Upper lobe of left lung (tissue), 6 donors: Measurements from ENCODE around the gene KCNF1. TPM values are rescaled to one million over a fixed set of nuclear protein-coding genes. Genes with fewer than 3 reads are reported as not detected.

Experiments
- ATAC-seq, 2 donors: fragments of 200-7000 bp; cut with Tn5 transposase; one replicate each; pipeline ENCODE4 v1.9.1; 2022; ENCODE audit warnings: mild to moderate bottlenecking in 2 of 2, moderate library complexity in 2 of 2; ENCODE audit not compliant: low FRiP score in 2 of 2
- DNase-seq, 2 donors: peaks; one replicate each; pipeline ENCODE4 v3.0.0-alpha.2; 2019 to 2020
- H3K27ac ChIP-seq, 4 donors: fragments of 200-600 bp; sonication (generic); one replicate each; pipeline ENCODE4 v1.5.1; 2016 to 2019
- H3K27me3 ChIP-seq, 4 donors: fragments of 200-600 bp; sonication (generic); one replicate each; pipeline ENCODE4 v1.5.1; 2017 to 2019
- H3K36me3 ChIP-seq, 4 donors: fragments of 200-600 bp; sonication (generic); one replicate each; pipeline ENCODE4 v1.5.1; 2016 to 2019
- H3K4me1 ChIP-seq, 4 donors: fragments of 200-600 bp; sonication (generic); one replicate each; pipeline ENCODE4 v1.5.1; 2018 to 2019
- H3K4me3 ChIP-seq, 4 donors: fragments of 200-600 bp; sonication (generic); one replicate each; pipeline ENCODE4 v1.5.1; 2017 to 2019; ENCODE audit warnings: mild to moderate bottlenecking in 2 of 4, moderate library complexity in 1 of 4
- H3K9me3 ChIP-seq, 4 donors: fragments of 200-600 bp; sonication (generic); one replicate each; pipeline ENCODE4 v1.5.1; 2018 to 2019
- CTCF ChIP-seq, 6 experiments: fragments of 450-650 bp in 4 of 6; fragments of 200-600 bp in 2 of 6; sonication (generic) in 2 of 6; IDR thresholded peaks; one replicate each; pipeline ENCODE4 v1.5.1; 2016 to 2019; ENCODE audit warnings: antibody characterized with exemption in 6 of 6
- EP300 ChIP-seq, 4 donors: sonication (generic); formaldehyde crosslinking; IDR thresholded peaks; one replicate each; pipeline ENCODE4 v1.5.1; 2017; ENCODE audit warnings: antibody characterized with exemption in 4 of 4, control low read depth in 2 of 4
- POLR2A ChIP-seq, 4 donors: fragments of 450-650 bp; IDR thresholded peaks; one replicate each; pipeline ENCODE4 v1.5.1; 2016 to 2017; ENCODE audit warnings: antibody characterized with exemption in 4 of 4, mild to moderate bottlenecking in 2 of 4
- POLR2AphosphoS5 ChIP-seq, 2 donors: sonication (generic); formaldehyde crosslinking; IDR thresholded peaks; one replicate each; pipeline ENCODE4 v1.5.1; 2017; ENCODE audit warnings: antibody characterized with exemption in 2 of 2
- WGBS, 2 donors: methylation state at CpG; one replicate each; pipeline ENCODE4 v1.1.5; 2017 to 2018; 5-methylcytosine and 5-hydroxymethylcytosine counted together
- total RNA-seq, 6 donors: library from RNA; depleted of rRNA in 4 of 6; stranded (reverse); fragments of >200 nt in 4 of 6; gene quantifications; one replicate each; pipeline versions ENCODE4 v1.1.0 to v1.2.1, GENCODE V29; 2016 to 2021
- donor health status: DM: no; HTN: no; CAD: no; lungs with moderate emphysema.
- donor health status: DM: no; HTN: yes; CAD: no; lungs with severe emphysema.

The KCNF1 gene
- total RNA-seq, 6 donors from 2014 or later, result 0.15 to 1.1 TPM; not detected in 4

- no peak for ATAC-seq
- H3K27me3 ChIP-seq, result no peaks in the 10 kb centered on the region
- H3K4me3 ChIP-seq, result no peak overlapping the region
- no peaks in the 10 kb centered on the region for H3K4me1 ChIP-seq
- no peaks in the 10 kb centered on the region for H3K9me3 ChIP-seq
- no peak for TF ChIP-seq POLR2A (IDR thresholded peaks at IDR 0.05)
- no peak for TF ChIP-seq EP300 (IDR thresholded peaks at IDR 0.05)
- TF ChIP-seq CTCF (IDR thresholded peaks at IDR 0.05), result no peak
- no peak for TF ChIP-seq POLR2AphosphoS5 (IDR thresholded peaks at IDR 0.05)
- no peaks in the 10 kb centered on the region for H3K36me3 ChIP-seq
- no peak for DNase-seq
- no peak overlapping the region for H3K27ac ChIP-seq
- 80 to 90% methylated on average over 11 of the region's 11 CpGs for WGBS, 2 donors
These were observed 35.9 kb downstream of the KCNF1 start for GRCh38 chr2:10947446-10948187.

DNA sequence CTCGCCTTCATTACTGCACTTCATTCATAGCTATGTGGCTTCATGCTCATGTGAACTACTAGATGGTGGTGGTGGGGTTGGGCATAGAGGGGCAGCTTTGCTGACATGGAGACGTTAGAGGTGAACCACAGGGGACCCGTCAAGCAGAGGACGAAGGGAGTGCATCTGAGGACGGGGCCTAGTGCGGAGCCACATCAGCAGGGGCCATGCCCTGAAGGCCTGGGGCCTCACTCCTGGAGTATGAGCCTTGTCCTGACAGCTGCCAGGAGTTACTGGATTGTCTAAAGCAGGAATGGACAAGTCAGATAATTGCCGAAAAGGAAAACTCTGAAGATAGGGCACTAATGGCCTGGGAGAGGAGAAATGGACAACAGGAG is 36.4 kb downstream of the KCNF1 start:
- WGBS, 2 donors, result 81 to 91% methylated on average over 7 of the region's 7 CpGs
- no peak for ATAC-seq
- H3K27me3 ChIP-seq, result no peaks in the 10 kb centered on the region

DNA sequence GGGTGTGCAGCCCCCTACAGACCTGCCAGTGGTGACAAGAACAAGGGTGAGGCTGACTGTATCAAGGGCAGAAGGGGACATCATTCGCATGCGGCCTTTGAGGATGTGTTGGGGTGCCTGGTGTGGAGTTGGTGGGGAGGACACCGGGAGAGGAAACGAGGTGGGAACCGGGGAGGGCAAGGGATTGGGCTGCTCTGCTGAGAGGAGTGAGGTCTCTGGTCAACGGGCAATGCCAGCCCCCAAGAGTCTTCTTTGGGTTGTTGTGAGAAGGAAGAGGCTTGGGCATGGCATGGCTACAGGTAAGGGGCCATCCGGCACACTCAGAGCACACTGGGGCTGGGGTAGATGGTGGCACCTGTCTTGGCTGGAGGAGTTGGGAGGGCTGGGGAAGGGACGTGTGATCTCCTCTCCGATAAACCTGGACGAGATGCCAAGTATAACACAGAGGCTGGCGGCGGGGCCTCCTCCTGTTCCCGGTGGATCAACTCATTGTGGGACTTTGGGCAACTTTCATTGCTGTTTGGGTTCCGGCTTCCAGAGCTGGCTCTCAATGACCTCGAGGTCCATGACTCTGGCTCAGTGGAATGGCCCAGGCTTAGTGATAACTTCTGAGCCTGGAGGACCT is 37.0 kb downstream of the KCNF1 start:
- H3K9me3 ChIP-seq, result no peaks in the 10 kb centered on the region
- H3K27ac ChIP-seq, result no peak overlapping the region
- no peaks in the 10 kb centered on the region for H3K27me3 ChIP-seq
- H3K4me1 ChIP-seq, result no peaks in the 10 kb centered on the region
- WGBS, 2 donors, result 88 to 89% methylated on average over 10 to 15 of the region's 15 CpGs
- no peak for TF ChIP-seq POLR2AphosphoS5 (IDR thresholded peaks at IDR 0.05)
- no peak for TF ChIP-seq CTCF (IDR thresholded peaks at IDR 0.05)
- no peak for TF ChIP-seq POLR2A (IDR thresholded peaks at IDR 0.05)
- TF ChIP-seq EP300 (IDR thresholded peaks at IDR 0.05), result no peak
- ATAC-seq (no peak), DNase-seq (no peak)
- H3K36me3 ChIP-seq, result no peaks in the 10 kb centered on the region
- H3K4me3 ChIP-seq, result no peak overlapping the region

More for the DNA sequence above, 36.4 kb downstream of the KCNF1 start:
- no peak for TF ChIP-seq EP300 (IDR thresholded peaks at IDR 0.05)
- TF ChIP-seq POLR2AphosphoS5 (IDR thresholded peaks at IDR 0.05), result no peak
- TF ChIP-seq CTCF (IDR thresholded peaks at IDR 0.05), result no peak
- no peak for TF ChIP-seq POLR2A (IDR thresholded peaks at IDR 0.05)
- H3K27ac ChIP-seq, result no peak overlapping the region
- H3K4me1 ChIP-seq, result no peaks in the 10 kb centered on the region
- H3K36me3 ChIP-seq, result no peaks in the 10 kb centered on the region
- H3K9me3 ChIP-seq, result no peaks in the 10 kb centered on the region
- H3K4me3 ChIP-seq, result no peak overlapping the region
- DNase-seq, result no peak

DNA sequence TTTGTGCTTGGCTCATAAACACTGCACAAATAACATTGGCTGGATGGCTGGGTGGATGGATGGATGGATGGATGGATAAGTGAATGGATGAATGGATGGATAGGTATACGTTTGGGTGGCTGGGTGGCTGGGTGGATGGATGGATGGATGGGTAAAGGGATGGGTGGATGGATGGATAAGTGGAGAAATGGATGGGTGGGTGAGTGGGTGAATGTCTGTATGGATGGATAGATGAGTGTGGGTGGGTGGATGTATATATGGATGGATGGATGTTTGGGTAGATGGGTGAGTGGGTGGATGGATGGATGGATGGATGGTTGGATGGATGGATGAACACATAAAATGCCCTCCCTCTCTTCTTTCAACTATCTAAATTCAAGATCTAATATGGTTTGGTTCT is 38.1 kb downstream of the KCNF1 start:
- TF ChIP-seq CTCF (IDR thresholded peaks at IDR 0.05), result no peak
- TF ChIP-seq POLR2A (IDR thresholded peaks at IDR 0.05), result no peak
- no peak for TF ChIP-seq POLR2AphosphoS5 (IDR thresholded peaks at IDR 0.05)
- TF ChIP-seq EP300 (IDR thresholded peaks at IDR 0.05), result no peak
- no peaks in the 10 kb centered on the region for H3K27me3 ChIP-seq
- H3K4me3 ChIP-seq, result no peak overlapping the region
- H3K36me3 ChIP-seq, result no peaks in the 10 kb centered on the region
- WGBS, 2 donors, result 63 to 69% methylated on average over 1 of the region's 1 CpG
- no peaks in the 10 kb centered on the region for H3K4me1 ChIP-seq
- DNase-seq, result no peak
- H3K27ac ChIP-seq, result no peak overlapping the region
- no peak for ATAC-seq
- no peaks in the 10 kb centered on the region for H3K9me3 ChIP-seq
